ENCODE measurements around the gene GRIK3.

Gene GRIK3

DNA sequence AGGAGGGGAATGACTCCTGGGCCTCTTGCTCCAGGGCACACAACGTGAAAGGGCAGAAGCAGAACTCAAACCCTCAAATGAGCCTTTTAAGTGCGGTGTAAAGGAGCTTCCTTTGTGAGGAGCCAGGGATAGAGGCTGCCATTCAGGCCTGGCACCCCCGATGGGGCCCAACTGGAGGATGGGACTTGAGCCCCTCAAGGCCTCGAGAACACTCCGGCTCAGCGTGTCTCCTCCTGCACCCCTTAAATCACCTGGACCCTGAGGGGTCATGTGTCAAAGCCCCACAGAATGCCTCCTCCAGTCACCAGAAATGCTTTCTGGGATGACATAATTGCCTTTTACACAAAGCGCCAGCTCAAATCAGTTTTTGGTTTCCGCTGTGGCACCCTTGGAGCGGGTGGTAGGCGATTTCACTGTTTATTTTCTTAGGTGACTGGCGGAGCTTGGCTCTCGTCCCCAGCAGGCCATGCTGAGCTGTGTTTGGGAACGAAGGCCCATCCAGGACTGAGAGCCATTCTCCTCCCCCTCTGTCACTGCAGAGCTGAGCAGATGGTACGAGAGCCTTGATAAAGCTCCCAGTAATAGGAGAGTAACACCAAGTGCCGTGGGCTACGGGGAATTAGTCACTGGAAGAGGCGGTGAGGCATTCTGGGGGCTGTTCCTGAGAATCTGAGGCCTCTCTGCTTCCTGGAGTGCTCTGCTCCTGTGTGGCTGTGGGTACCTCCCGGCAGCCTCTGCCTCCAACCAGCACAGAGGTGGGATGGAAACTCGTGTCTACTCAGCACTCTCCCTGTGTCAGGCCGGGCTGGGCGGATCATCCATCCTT is 163.0 kb downstream of the GRIK3 start:
- no peak for DNase-seq

DNA sequence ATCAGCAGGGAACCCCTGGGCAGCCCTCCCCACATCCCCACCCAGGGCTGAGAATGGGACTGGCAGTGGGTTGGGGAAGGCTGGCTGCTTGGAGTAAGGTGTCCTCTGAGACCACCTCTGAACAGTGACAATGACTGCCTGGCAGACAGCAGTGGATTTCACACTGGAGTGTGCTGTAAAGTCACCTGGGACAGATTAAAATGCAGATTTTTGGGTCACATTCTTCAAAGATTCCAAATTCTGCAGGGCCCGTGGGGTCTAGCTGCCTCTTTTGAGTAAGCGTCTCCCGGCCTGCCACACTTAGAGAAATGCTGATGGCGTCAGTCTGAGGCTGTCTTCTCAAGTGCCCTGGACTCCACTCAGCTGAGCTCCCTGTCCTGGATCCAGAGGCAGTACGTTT is 164.5 kb downstream of the GRIK3 start:
- no peak for DNase-seq

DNA sequence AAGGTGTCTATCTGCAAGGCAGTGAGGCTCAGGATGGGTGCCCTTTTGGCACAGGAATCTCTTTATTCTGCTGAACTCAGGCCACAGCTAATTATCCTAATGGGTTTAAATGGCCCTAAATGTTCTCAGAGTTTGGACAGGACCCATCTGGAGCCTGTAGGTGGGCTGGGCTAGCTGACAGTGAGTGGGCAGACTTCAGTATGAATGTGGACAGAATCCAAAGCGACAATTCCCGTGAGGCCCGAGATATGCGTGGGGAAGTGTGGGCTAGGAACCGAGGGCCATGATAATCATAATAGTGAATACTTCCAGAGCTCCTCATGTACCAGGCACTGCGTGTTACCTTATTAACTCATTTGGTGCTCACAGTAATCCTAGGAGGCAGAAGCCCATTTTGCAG is 165.3 kb downstream of the GRIK3 start:
- no peak for DNase-seq

DNA sequence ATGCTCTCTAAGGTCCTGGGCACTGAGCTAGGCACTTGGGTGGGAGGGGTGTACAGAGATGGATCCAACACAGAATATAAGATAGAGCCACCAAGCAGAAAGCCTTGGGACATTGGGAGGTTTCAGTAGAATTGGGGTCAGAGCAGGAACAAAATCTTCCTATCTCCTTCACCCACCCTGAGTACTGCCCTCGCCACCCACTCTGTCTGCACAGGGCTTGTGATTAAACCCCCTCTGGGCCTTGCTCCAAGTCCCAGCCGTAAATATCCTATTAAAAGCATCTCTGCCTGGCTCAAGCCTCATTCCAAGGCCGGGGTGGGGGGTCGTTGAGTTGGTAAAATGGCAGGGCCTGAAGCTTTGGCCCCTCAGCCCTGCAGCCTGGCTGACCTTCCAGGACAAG is 166.7 kb downstream of the GRIK3 start:
- no peak for DNase-seq

DNA sequence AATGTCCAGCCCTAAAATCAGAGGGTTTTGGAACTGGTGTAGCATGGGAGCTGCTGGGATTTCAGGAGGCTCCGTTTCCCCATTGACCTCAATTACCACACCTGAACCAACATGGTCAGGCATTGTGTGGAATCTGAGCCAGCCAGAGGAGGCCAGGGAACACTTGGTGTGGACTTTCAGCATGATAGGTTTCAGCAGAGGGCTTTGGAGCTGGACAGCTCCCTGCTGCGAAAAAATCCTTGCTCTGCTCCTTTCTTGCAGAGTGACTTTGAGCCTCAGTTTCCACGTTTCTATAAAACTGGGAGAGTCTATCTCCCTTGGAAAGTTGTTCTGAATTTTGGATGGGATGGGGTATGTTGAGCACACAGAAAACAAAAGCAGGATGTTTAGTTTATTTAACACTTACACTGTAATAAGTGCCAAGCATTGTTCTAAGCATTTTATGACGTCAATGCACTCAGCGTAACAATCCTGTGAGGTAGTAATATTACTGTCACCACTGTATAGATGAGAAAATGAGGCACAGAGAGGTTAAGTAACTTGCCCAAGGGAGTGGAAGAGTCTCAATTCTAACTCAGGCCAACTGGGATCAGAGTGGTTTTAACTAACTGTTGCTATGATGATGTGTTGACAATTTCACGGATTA is 168.0 kb downstream of the GRIK3 start:
- DNase-seq, result no peak

DNA sequence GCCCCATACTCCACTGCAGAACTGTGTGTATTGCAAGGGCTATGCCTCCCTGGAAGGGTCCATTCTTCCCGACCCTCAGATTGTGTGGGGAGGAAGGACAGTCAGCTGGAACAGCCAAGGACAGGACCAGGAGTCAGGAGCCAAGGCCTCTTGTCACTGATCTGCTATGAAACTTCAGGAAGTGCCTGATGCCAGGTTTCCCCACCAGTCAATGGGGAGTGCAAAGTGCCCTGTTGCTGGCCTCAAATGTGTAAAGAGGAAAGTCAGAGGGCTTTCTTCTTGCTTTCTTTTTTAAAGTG is 168.8 kb downstream of the GRIK3 start:
- no peak for DNase-seq

DNA sequence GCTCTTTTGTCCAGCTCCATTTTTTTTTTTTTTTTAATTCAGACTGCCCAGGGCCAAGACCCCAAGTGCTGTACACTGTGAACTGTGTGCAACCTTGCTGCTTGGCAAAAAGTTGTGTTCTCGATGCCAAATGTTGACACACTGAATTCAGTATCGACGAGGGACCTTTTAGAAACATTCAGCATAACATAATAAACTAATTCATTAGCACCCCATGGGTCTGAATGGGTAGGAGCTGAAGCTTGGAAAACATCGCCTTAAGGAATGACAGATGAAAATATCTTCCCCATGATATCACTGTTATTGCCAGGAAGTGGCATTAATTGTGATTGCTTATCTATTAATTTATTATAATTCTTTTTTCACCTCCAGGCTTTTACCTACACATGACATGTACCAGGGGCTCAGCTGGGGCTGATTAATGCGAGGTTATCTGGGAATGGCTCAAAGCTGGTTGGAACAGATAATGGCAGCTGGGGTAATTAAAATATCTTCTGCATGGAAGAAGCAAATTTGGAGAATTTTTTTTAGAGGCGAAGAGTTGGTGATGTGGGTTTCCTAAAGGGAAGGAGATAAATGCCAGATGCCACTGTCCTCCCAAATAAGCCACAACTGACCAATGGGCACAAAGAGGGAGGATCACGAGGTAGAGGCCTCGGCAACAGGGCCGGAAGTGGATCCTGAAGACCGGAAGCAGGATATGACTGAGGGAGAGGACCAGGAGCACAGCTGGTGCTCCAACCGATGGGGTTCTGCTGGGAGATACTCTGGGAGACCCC is 169.3 kb downstream of the GRIK3 start:
- DNase-seq, result no peak

DNA sequence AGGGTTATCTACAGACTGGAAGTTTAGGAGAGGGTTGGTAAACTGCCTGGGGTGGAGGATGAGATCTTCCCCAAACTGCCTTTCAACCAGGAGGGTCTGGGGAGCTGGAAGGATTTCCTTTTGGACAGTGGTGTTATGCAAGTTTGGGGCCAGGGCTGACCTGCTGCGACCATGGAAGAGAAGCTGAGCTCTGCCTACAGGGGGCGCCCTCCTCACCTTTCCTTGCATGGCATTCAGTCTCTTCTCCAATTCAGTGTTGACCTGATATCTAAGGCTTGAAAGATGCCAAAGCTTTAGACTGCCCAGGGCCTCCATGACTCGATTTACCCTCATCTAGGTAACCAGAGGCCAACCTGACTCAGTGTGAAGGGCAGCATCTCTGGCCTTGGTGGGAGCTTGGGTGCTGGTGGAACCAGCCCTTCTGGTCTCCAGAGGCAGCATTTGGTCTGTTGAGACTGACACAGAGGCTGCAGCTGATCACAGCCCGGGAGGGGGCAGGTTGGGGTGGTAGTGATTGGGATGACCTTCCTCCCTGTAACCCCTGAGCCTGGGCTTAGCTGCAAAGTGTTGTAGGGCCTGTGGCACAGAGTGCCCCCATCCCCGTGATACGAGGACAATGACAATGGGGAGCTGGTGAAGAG is 170.0 kb downstream of the GRIK3 start:
- no peak for DNase-seq

DNA sequence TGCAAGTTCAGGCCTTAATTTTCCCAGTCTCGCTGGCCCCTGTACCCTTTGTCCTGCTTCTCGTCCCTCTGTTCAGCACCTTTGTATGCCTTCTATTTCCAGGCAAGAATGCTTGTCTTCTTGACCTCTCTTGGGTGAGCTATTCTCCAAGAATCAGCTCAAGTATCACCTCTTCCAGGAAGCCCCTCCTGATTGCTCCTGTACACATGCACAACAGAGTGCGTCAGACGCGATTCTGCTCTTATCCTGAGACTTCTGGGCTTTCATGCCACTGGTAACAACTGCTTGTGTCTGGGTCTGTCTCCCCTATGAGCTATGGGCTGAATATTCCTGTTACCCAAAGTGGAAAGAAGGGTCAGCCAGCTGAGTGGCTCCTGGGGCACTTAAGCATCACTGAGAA is 170.8 kb downstream of the GRIK3 start:
- DNase-seq, result no peak

DNA sequence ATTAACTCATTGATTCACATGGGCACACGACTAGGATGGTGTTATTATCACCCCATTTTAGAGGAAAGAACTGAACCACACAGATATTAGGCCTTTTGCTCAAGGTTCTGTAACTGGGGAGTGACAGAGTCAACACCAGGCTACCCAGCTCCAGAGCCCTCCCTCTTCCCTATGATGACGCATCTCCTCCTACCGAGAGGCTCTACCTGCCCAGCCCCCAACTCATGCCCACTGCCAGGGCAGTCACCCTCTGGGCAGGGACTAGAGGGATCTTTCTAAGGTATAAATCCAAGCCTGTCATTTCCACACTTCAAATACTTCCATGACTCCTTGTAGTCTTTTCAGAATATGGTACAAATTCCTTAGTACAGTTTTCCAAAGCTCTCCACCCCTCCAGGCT is 171.3 kb downstream of the GRIK3 start:
- DNase-seq, result no peak

DNA sequence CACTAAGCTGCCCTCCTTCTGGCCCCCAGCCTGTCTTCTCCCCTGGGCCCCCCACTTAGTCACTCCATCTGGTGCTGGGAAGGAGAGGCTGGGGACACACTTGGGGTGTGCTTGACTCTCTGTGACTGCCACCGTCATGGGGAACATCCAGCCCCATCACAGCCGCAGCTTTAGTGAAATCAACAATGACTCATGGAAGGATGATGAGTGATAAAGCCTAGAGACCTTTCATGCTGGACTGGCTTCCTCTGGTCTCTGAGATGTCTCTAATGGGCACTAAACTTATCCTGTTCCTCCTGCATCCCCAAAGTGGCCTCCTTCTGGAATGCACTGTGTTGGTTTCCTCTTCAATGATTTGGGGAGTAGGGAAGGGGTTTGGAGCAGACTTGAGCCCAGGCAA is 172.9 kb downstream of the GRIK3 start:
- no peak for DNase-seq

DNA sequence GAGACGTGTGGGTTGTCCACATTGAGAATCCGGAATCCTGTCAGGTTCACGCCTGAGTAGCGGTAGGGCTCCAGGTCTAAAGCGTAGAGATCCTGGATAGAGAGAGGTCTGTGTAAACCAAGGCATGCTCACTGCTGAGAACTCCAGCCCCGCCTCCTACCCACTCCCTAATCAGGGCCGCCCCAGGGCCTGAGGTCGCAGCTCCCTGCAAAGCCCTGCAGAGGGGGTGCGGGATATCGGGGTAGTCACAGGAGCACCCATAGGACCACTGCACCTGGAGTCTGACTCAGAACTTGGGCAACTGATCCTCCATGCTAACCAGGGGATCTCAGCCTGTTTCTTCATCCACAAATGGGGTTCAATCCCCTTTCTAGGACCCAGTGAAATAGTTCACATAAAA is 174.4 kb downstream of the GRIK3 start:
- no peak for DNase-seq

DNA sequence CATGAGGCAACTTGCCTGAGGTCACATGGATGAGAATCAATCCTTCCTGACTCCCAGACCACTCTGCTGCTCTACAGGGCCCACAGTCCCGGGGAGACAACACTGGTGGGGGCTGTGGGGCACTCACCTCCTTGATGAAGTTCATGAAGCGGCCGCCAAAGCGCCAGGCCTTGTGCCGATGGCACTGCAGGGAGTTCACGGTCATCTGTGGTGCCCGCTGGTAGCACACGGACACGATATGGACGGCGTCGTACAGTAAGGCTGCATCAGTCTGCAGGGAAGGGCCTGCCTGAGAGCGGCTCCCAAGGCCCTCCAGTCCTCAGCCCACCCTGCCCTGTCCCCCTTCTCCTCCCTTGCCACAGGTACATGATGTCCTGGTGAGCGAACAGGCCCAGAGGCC is 175.3 kb downstream of the GRIK3 start:
- no peak for DNase-seq

DNA sequence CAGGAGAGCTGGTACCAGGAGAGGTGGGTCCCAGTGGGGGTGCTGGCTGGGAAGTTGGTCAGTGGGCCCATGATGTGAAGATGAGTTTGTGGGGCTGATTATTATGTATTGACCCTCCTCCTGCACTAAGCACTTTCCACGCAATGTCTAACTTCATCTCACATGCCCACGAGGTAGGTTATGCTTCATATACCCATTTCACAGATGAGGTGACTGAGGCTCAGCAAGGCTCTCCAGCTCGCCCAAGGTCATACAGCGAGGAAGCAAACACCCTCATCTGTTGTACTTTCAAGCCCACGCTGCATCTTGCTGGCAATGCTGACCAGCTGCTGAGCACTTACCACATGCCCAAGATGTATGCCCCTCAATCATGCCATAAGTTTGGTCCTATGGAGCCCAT is 175.8 kb downstream of the GRIK3 start:
- no peak for DNase-seq

DNA sequence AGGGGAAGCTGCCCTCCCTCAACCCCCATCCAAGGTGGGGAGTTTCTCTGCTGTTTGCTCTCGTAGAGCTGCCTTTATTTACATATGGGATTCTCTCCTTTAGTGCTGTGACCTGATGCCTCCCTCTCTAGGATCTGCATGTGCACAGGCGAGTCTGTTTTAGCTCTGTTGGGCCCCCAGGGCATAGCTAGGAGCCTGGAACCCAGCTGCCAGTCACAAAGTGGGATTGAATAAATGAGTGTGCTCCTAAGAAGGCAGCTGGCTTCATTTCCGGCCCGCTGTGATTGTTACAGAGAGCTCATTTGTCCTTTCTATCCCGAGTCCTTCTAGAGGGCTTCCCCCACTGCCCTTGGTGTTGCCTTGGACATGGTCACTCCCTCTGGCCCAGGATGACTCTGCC is 176.6 kb downstream of the GRIK3 start:
- peak; percentile 78 for DNase-seq

DNA sequence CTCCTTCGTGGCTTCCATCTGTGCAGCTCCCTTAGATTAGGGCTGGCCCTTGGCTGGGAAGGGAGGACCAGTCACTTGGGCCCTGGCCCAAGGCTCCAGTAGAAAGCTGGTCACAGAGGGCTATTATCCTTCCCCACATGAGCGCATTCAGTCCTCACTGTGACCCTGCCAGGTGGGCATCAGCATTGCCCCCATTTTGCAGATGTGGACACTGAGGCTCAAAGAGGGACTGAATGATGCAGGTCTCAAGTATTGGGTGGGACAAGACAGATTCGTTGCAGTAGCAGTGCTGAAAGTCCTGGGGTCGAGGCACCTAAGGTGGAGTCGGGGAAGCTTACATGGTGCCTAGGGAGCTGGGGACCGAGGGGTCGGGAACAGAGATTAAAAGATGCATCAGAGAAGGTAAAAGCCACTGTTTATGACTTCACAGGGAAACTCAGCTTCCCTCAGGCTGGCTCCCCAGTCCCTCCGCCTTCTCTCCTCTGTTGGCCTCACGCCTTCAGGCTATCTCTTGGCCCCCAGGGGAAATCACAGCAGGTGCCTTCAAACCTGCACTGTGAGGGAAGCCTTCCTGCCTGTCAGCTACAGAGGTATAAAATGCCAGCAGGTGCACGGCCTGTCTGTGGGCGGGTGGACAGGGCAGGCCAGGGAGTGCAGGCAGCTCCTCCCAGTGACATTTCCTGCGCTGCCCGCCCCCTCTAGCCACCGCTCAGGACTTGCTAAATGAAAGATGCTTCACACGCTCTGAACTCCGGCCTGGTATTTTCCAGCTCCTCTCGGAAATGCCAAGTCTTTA is 178.4 kb downstream of the GRIK3 start:
- DNase-seq, result no peak

DNA sequence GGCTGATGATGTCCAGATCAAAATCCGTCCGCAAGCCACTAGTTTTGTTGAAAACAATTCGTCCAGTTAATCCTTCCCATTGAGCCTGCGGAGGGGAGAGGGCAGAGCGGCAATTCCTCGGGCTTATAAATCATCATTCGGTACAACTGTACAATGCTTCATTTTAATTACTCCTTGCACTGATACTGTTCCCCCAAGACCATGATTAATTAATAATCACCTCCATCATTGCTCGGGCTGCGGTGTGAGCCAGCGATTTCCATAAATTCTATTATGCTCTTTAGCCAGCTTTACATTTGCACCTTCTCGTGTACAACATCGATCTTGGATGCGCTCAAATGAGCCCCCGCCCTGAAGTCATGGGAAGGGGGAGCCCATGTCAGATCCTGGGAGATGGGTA is 180.7 kb downstream of the GRIK3 start:
- DNase-seq, result no peak

DNA sequence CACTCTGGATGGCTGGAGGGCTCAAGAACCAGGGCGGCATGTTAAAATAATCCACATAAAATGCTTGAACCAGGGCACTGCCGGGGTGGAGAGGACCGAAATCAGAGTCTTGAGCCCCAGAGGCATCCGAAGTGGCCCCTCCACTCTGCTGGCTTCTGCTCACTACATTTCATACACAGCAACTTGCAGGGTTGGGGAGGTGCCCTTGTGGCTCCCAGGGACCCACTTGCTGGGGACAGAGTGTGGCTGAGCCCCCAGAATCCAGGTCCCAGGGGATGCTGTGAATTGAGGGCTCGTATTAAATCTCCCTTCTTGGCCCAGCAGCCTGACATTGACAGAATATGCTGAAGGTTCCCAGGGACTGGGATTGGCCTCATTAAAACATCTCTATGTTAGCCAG is 181.7 kb downstream of the GRIK3 start:
- DNase-seq, result no peak

DNA sequence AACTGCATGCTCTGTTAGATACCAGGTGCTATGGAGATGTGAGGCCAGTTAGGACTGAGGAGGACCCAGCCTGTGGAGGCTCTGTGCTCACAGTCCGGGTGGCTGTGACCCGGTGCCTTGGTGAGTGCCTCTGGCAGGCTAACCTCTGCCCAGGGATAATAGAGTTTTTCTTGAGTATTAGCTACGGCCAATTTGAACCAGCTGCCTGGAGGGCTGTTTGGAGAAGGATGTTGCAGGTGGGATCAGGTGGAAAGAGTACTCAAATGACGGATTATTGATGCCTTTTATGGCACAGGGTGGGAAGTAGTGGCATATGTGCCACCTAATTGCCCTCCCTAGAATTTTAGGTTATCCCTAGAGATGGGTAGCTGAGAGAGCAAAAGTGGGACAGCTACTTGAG is 182.7 kb downstream of the GRIK3 start:
- no peak for DNase-seq

DNA sequence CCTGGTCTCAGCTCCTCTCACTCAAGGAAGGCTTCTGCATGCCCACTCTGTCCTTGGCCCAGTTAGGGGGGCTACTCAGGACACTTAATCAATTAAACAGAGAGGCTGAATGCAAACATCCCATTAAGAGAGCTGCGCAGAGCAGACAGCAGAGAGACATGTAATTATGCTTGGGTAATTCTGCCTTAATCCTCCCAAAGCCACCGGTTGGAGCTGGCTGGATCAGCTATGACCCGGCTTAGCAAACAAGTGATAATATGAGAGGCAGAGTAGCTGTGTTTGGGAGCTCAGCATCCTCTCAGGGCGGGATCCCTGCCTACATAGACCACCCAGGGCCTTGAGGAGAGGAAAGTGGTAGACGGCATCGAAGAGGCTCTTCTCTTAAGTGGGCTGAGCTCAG is 183.2 kb downstream of the GRIK3 start:
- no peak for DNase-seq

DNA sequence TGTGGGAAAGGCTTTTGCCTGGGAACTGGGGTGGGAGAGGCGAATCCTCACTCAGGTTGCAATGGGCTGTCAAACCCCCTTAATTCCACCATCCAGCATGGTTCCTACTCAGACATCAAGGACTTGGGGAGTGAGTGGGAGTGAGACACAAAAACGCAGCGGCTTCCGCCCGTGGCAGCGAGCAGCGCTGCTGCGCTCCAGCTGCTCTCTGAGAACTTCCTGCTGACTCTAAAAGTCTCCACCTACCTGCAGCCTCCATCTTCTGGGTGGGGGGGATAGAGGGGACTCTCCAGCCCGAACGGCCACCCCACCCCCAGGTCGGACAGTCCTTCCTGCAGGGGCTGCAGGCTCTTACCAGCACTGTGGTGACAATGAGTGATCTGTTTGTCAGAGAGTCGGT is 184.4 kb downstream of the GRIK3 start:
- no peak for DNase-seq

DNA sequence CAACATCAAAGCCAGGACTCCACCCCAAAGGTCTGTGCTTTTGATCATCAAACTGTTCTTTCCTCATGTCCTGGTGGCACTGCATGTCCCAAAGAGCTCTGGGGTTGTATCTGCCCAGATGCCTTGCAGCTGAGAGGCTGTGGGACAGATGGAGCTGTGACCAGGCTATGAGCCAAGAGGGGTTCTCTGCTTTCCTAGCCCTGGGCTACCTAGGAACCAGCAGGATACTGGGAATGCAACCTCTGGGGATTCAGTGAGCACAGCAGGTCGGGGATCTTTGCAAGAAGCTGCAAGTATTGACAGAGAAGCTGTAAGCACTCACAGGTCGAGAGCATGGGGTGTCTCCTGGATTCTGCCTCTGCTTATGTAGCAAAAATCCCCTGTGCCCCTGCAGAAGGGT is 186.6 kb downstream of the GRIK3 start:
- DNase-seq, result no peak

DNA sequence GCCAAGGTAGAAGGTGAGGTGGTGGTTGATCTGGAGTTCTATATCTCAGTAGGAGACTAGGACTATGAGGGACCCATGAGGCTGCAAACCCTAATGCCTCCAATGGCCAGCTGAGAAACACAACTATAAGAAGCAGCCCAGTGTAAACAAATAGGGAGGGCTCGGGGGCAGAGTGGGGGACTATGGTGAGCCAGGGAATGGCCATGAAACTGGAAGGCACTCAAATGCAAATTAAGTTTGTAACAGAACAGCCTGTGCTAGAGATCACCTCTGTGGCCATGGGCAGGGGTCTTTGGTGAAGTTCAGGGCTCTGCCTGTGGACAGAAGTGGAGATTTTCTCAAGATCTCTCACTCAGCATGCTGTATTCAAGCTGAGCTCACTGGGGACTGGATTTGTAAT is 187.1 kb downstream of the GRIK3 start:
- no peak for DNase-seq
